Measurements from ENCODE around the gene NHLRC2.

DNA sequence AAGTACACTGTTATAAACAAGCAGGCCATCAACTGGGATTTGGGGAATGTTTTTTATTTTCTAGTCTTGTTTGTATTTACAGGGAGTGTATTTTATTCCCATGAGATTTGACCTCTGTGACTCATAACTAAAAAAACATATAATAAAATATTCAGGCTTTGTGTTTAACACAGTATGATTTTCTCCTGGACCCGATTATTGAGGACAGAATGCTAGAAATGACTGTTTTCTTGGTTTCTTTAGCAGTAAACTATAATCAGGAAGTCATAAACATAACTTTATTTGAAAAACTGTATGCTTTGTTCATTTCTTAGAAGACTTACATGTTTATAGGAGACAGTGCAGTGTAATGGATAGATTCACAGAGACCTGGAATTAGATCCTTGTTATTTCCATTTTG, 2.1 kb downstream of the NHLRC2 start:
- TF ChIP-seq, protein P1, sequence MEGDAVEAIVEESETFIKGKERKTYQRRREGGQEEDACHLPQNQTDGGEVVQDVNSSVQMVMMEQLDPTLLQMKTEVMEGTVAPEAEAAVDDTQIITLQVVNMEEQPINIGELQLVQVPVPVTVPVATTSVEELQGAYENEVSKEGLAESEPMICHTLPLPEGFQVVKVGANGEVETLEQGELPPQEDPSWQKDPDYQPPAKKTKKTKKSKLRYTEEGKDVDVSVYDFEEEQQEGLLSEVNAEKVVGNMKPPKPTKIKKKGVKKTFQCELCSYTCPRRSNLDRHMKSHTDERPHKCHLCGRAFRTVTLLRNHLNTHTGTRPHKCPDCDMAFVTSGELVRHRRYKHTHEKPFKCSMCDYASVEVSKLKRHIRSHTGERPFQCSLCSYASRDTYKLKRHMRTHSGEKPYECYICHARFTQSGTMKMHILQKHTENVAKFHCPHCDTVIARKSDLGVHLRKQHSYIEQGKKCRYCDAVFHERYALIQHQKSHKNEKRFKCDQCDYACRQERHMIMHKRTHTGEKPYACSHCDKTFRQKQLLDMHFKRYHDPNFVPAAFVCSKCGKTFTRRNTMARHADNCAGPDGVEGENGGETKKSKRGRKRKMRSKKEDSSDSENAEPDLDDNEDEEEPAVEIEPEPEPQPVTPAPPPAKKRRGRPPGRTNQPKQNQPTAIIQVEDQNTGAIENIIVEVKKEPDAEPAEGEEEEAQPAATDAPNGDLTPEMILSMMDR (IDR thresholded peaks at IDR 0.05), result no peak
- TF ChIP-seq POLR2A (IDR thresholded peaks at IDR 0.05) (no peak), POLR2AphosphoS5 (IDR thresholded peaks at IDR 0.05) (no peak)

All from transverse colon (tissue), 4 donors.